NCI-H1436 (cell line): ENCODE measurements around the gene CENPX.

ENCODE experiments used
- DNase-seq: peaks from one replicate; lab custom pipeline; 2025; lab: John Stamatoyannopoulos, UW

Gene CENPX

GRCh38 chr17:81980707-81981343 is 41.9 kb downstream of the CENPX start:
- no peak for DNase-seq

DNA sequence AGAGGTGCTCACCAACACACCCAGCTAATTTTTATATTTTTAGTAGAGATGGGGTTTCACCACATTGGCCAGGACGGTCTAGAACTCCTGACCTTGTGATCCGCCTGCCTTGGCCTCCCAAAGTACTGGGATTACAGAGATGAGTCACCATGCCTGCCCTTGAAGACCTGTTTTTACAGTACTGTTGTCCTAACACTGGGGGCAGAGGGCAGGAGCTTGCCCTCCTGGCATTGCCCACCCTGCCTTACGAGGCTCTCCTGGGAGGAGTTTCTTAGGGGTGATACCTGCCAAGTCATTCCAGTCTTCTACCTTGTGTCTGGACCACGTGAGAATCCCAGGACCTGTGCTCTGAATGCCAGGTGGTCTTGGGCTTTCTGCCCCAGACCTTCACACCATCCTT is 42.6 kb downstream of the CENPX start:
- DNase-seq = no peak

DNA sequence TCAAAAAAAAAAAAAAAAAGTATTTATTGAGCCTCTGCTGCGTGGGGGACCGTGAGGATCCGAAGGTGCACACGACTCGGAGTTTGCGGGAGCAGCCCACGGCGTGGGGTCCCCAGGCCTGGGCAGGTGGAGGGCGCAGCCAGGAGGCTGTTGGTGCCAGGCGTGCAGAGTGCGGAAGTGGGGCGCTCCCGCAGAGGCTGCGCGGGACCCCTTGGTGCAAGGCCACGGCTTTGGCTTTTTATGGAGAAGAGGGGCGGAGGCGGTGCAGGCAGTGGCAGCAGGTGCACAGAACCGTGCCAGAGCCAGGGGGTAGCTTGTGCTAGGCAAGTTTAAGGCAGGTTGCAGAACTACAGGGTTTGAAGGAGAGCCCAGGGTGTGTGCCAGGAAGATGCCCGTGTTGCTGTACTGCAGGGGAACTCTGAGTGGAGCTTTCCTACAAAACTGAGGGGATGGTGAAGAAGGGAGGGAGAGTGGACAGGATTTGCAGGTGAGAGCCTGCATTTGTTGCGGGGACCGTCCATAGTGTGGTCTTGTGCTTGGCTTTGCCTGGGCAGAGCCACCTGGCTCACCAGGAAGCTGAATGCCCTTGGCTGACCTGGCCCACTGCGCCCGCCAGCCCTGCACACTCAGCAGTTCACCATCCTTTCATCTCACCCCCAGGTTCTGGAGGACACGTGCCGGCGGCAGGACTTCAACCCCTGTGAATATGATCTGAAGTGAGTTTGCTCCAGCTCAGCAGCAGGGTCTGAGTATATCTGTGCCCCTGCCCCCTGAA is 44.0 kb downstream of the CENPX start:
- no peak for DNase-seq

DNA sequence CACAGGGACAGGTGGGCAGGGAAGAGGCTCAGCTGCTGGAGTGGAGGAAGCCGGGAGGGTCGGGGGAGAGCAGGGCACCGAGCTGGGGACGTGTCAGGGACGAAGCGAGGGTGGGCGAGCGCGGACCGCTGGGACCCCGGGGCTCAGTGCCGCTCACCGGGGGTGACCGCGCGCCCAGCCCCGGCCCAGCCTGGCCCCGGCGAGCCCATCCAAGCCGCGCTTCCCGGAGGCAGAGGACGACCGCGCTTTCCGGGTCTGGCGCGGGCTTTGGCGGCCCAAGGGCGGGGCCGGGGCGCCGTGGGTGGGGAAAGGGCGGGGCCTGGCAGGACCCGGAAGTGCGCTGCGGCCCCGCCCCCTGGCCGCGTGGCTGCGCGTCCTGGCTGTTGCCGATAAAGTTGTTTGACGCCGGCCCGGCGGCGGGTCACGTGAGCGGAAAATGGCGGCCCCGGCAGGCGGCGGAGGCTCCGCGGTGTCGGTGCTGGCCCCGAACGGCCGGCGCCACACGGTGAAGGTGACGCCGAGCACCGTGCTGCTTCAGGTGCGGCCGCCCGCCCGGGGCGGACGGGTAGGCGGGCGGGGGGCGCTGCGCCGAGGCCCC is 45.4 kb downstream of the CENPX start, which contains the start of gene ASPSCR1:
TSS of gene ASPSCR1 (plus strand) at position 419 of the 598 bp plus-strand sequence. CDS start at position 437, 18 bp downstream.
- peak; percentile 90 for DNase-seq

DNA sequence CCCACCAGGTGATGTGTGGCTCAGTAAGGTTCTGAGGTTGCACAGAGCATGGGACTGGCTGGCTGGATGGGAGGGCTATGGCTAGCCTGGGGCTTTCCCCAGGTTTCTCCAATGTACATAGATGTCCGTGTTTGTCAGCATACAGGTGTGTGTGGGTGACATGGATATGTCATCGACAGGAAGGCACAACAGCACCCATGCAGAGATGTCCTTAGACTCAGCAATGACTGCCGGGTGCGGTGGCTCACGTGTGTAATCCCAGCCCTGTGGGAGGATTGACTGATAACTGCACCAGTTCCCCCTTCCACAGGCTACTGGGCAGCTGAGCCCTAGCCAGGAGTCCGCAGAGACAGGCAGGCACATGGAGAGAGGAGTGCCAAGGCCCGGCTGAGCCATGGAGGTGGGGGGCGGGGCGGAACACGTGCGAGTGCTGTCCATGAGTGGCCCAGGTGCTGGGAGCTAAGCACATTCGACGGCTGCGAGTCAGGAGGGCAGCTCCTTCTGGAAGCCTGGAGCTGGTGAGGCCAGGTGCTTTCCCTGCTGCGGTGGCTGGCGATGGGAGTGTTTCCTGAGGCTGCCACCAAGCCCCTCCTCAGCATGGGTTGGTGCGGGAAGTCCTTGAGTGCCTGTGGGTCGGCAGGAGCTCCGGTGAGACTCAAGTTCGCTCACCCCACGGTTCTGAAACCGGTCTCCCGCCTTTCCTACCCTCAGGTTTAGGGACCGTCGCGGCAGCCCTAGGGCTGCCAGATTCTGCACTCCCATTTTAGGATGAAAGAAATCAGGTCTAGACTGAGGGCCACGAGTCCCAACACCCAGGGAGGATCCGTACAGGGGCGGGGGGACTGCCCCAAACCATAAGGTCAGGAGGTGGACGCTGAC is 46.1 kb downstream of the CENPX start:
- DNase-seq = peak; percentile 35

GRCh38 chr17:81973432-81973831 is 49.2 kb downstream of the CENPX start:
- no peak for DNase-seq

DNA sequence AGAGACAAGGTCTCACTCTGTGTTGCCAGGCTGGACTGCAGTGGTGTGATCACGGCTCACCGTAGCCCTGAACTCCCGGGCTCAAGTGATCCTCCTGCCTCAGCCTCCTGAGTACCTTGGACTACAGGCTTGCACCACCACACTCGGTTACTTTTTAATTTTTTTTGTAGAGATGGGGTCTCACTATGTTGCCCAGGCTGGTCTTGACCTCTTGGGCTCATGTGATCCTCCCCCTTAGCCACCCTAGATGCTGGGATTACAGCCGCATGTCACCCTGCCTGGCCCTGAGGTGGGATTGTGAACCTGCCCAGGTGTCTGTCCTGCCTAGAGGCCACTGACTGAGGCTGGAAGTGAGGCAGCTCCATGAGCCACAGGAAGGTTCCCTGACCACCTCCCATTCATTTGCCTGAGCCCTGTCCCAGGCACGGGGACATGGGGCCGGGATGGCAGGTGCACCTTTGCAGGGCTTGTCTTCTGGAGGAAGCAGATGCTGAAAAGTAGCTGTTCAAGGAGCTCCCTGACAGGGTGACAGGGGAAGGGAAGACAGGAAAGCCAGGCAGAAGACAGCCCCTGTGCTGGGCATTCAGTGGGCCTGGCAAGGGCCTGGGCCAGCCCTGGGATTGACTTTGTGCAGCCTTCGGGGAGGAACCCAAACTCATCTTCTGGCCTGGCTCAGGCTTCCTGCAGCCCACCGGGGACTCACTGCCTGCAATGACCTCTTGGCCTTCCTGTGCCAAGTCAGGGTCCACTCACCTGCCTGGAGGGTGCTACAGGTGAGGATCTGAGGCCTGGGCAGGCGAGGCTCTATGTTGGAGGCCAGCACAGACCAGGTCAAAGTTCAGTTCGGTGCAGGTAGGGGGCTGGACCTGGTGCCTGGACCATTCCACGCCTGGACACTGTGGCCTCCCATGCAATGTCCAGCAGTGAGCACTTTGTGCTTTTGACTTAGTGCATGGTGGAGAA is 53.5 kb downstream of the CENPX start:
- DNase-seq = no peak
